Naive thymus-derived CD4-positive, alpha-beta T cell (primary cell): ENCODE data around the gene APBA2. TPM values are rescaled to one million over a fixed set of nuclear protein-coding genes. Genes with fewer than 3 reads are reported as not detected.

Experiments used
- ATAC-seq: fragments of 150-1000 bp; cut with Tn5 transposase; 2 replicates; pipeline ENCODE4 v1.10.0; 2021; ENCODE audit warnings: mild to moderate bottlenecking, moderate library complexity
- CTCF ChIA-PET: fragments of 350-600 bp; sonication (Branson Sonifier 250); formaldehyde crosslinking; loops from one replicate; lab custom pipeline; 2021; ENCODE audit warnings: antibody characterized with exemption; lab: Charles Lee
- POLR2A ChIA-PET: fragments of 350-600 bp; sonication (Branson Sonifier 250); formaldehyde crosslinking; loops from one replicate; lab custom pipeline; 2021; ENCODE audit warnings: antibody characterized with exemption, inconsistent platforms; lab: Charles Lee
- DNase-seq, 9 donors: peaks; one replicate each; pipeline versions ENCODE4 v3.0.0 to v3.0.0-alpha.2; 2020 to 2022; ENCODE audit warnings: mixed read lengths in 1 of 9
- H3K27ac ChIP-seq: one replicate; pipeline ENCODE4 v1.7.0; 2013; ENCODE audit warnings: mild to moderate bottlenecking, low read depth, low read length, moderate library complexity
- H3K27me3 ChIP-seq, 2 donors: one replicate each; pipeline ENCODE4 v1.7.0; 2013; ENCODE audit warnings: low read length in 2 of 2, mild to moderate bottlenecking in 2 of 2, moderate library complexity in 2 of 2; ENCODE audit not compliant: control insufficient read depth in 2 of 2, insufficient read depth in 2 of 2
- H3K36me3 ChIP-seq, 3 experiments: 1 replicate in 2 of 3; 2 replicates in 1 of 3; pipeline ENCODE4 v1.7.0; 2013; ENCODE audit warnings: low read length in 3 of 3, mild to moderate bottlenecking in 3 of 3, moderate library complexity in 1 of 3; ENCODE audit not compliant: insufficient read depth in 3 of 3, control insufficient read depth in 2 of 3
- H3K4me1 ChIP-seq, 2 donors: one replicate each; pipeline ENCODE4 v1.7.0; 2013; ENCODE audit warnings: low read length in 2 of 2, mild to moderate bottlenecking in 2 of 2, moderate library complexity in 1 of 2; ENCODE audit not compliant: control insufficient read depth in 2 of 2, insufficient read depth in 2 of 2
- H3K4me3 ChIP-seq: 2 replicates; pipeline ENCODE4 v1.7.0; 2013; ENCODE audit warnings: mild to moderate bottlenecking, low read length
- H3K9me3 ChIP-seq, 3 experiments: 1 replicate in 2 of 3; 2 replicates in 1 of 3; pipeline ENCODE4 v1.7.0; 2013; ENCODE audit warnings: low read length in 3 of 3; ENCODE audit not compliant: control insufficient read depth in 2 of 3
- H3K27ac Mint-ChIP-seq, 9 donors: one replicate each; pipeline ENCODE4 v1.8.0; 2020 to 2022; ENCODE audit warnings: mixed read lengths in 9 of 9, mild to moderate bottlenecking in 8 of 9, moderate library complexity in 5 of 9, inconsistent platforms in 2 of 9
- H3K27me3 Mint-ChIP-seq, 5 donors: one replicate each; pipeline ENCODE4 v1.8.0; 2021 to 2022; ENCODE audit warnings: mixed read lengths in 5 of 5, mild to moderate bottlenecking in 1 of 5
- H3K36me3 Mint-ChIP-seq, 5 donors: one replicate each; pipeline ENCODE4 v1.8.0; 2020 to 2022; ENCODE audit warnings: mixed read lengths in 5 of 5, mild to moderate bottlenecking in 3 of 5, inconsistent platforms in 1 of 5
- H3K4me1 Mint-ChIP-seq, 7 donors: one replicate each; pipeline ENCODE4 v1.8.0; 2020 to 2022; ENCODE audit warnings: mixed read lengths in 7 of 7, mild to moderate bottlenecking in 3 of 7, inconsistent platforms in 1 of 7
- H3K4me3 Mint-ChIP-seq, 10 donors: one replicate each; pipeline ENCODE4 v1.8.0; 2020 to 2022; ENCODE audit warnings: mild to moderate bottlenecking in 10 of 10, mixed read lengths in 10 of 10, moderate library complexity in 6 of 10, inconsistent platforms in 2 of 10
- H3K9me3 Mint-ChIP-seq, 11 donors: one replicate each; pipeline ENCODE4 v1.8.0; 2020 to 2022; ENCODE audit warnings: mixed read lengths in 11 of 11, mild to moderate bottlenecking in 4 of 11, inconsistent platforms in 1 of 11, moderate library complexity in 1 of 11
- intact Hi-C, 2 donors: fragments of 100-400 bp; cut with micrococcal nuclease; formaldehyde crosslinking; loops; one replicate each; pipeline ENCODE4 v1.15.1; 2023
- polyA plus RNA-seq, 2 donors: library from polyadenylated mRNA; unstranded; fragments of 300-500 nt; fragmentation: Illumina TruSeq; gene quantifications; one replicate each; pipeline ENCODE4 v1.2.3, GENCODE V29; 2021
- total RNA-seq, 6 experiments: library from RNA in 5 of 6; stranded (reverse) in 5 of 6; gene quantifications; 1 replicate in 5 of 6; 2 replicates in 1 of 6; pipeline ENCODE4 v1.2.3 and lab custom pipeline; 2021 to 2026

APBA2 gene
- total and polyA plus RNA-seq, 7 experiments from 2014 or later, result 7.7 to 139 (median 110) TPM

- CTCF ChIA-PET, result interaction anchor here (0.8 to 1.2 kb wide), 2 partner anchors 9 to 94 kb away, joined by 3 read pairs; no protein-coding TSS in a partner anchor
- no peaks in the 10 kb centered on the region for H3K9me3 ChIP-seq
- Mint-ChIP-seq H3K4me3 (no peak overlapping the region), H3K4me1 (peaks cover 0 to 15% (median 8%) of the 10 kb centered on the region in 7 donors), H3K27me3 (peaks cover 0 to 20% (median 0%) of the 10 kb centered on the region in 5 donors), H3K9me3 (no peaks in the 10 kb centered on the region), H3K27ac (no peak overlapping the region), H3K36me3 (no peaks in the 10 kb centered on the region)
- intact Hi-C loops, result loop anchor here in 1 of 2 donors (10.0 kb wide), 1 partner anchor 383 kb away; the partner anchor contains the start of gene NSMCE3
- no peak for DNase-seq
- H3K27ac ChIP-seq, result no peak overlapping the region
- H3K36me3 ChIP-seq, result peaks cover 0 to 2% (median 0%) of the 10 kb centered on the region in 3 experiments
- peaks cover 6 to 14% of the 10 kb centered on the region in 2 donors for H3K4me1 ChIP-seq
- no peak for ATAC-seq
- no peaks in the 10 kb centered on the region for H3K27me3 ChIP-seq
- no peak overlapping the region for H3K4me3 ChIP-seq
- POLR2A ChIA-PET, result interaction anchor here (1.1 kb wide), 1 partner anchor 12 kb away, joined by 4 read pairs; no protein-coding TSS in a partner anchor
Measured at GRCh38 chr15:28881600-28881999, 4.2 kb upstream of the APBA2 start.

GRCh38 chr15:28884151-28884940, 1.4 kb upstream of the APBA2 start:
- Mint-ChIP-seq H3K9me3 (no peaks in the 10 kb centered on the region), H3K27ac (peak overlapping the region in 6 of 9 donors; percentile 23 to 81 (median 72)), H3K36me3 (peaks cover 0 to 4% (median 0%) of the 10 kb centered on the region in 5 donors), H3K4me1 (peaks cover 15 to 30% (median 24%) of the 10 kb centered on the region in 7 donors), H3K4me3 (peak overlapping the region; percentile 48 to 92 (median 77)), H3K27me3 (peaks cover 0 to 38% (median 0%) of the 10 kb centered on the region in 5 donors)
- intact Hi-C loops, result loop anchor here (2.0 to 10.0 kb wide), 2 partner anchors 90 to 380 kb away; partner anchors contain the start of gene NSMCE3 (in 1 of the 2)
- H3K36me3 ChIP-seq, result peaks cover 0 to 5% (median 0%) of the 10 kb centered on the region in 3 experiments
- ATAC-seq, result no peak
- H3K4me1 ChIP-seq, result peaks cover 9 to 30% of the 10 kb centered on the region in 2 donors
- POLR2A ChIA-PET, result interaction anchor here (1.5 to 4.2 kb wide), 2 partner anchors 14 to 90 kb away, joined by 4 to 21 read pairs; no protein-coding TSS in a partner anchor
- no peaks in the 10 kb centered on the region for H3K9me3 ChIP-seq
- H3K27me3 ChIP-seq, result no peaks in the 10 kb centered on the region
- CTCF ChIA-PET, result interaction anchor here (0.6 to 1.3 kb wide), 5 partner anchors 9 to 91 kb away, joined by 3 to 8 read pairs (median 4); no protein-coding TSS in a partner anchor
- no peak for DNase-seq
- H3K4me3 ChIP-seq, result no peak overlapping the region
- no peak overlapping the region for H3K27ac ChIP-seq

- DNase-seq (no peak), ATAC-seq (peak; percentile 24)
- Mint-ChIP-seq H3K4me1 (peaks cover 23 to 38% (median 32%) of the 10 kb centered on the region in 7 donors), H3K36me3 (peaks cover 0 to 4% (median 0%) of the 10 kb centered on the region in 5 donors), H3K4me3 (peak overlapping the region; percentile 48 to 92 (median 77)), H3K27me3 (peaks cover 0 to 42% (median 0%) of the 10 kb centered on the region in 5 donors), H3K27ac (peak overlapping the region in 8 of 9 donors; percentile 23 to 81 (median 72)), H3K9me3 (no peaks in the 10 kb centered on the region)
- peaks cover 12 to 38% of the 10 kb centered on the region in 2 donors for H3K4me1 ChIP-seq
- no peaks in the 10 kb centered on the region for H3K9me3 ChIP-seq
- peak overlapping the region; percentile 48 for H3K4me3 ChIP-seq
- ChIA-PET CTCF (interaction anchor here (0.6 to 1.0 kb wide), 2 partner anchors 12 to 32 kb away, joined by 3 to 4 read pairs; no protein-coding TSS in a partner anchor), POLR2A (interaction anchor here (0.8 to 4.2 kb wide), 9 partner anchors 13 to 90 kb away, joined by 3 to 21 read pairs (median 4); no protein-coding TSS in a partner anchor)
- H3K27ac ChIP-seq, result peak overlapping the region; percentile 70
- H3K27me3 ChIP-seq, result no peaks in the 10 kb centered on the region
- peaks cover 0 to 5% (median 0%) of the 10 kb centered on the region in 3 experiments for H3K36me3 ChIP-seq
- intact Hi-C loops, result loop anchor here (1.0 to 10.0 kb wide), 3 partner anchors 90 to 380 kb away; partner anchors contain the start of gene NSMCE3 (in 1 of the 2)
Measured at GRCh38 chr15:28885128-28885629, 595 bp upstream of the APBA2 start.

DNA sequence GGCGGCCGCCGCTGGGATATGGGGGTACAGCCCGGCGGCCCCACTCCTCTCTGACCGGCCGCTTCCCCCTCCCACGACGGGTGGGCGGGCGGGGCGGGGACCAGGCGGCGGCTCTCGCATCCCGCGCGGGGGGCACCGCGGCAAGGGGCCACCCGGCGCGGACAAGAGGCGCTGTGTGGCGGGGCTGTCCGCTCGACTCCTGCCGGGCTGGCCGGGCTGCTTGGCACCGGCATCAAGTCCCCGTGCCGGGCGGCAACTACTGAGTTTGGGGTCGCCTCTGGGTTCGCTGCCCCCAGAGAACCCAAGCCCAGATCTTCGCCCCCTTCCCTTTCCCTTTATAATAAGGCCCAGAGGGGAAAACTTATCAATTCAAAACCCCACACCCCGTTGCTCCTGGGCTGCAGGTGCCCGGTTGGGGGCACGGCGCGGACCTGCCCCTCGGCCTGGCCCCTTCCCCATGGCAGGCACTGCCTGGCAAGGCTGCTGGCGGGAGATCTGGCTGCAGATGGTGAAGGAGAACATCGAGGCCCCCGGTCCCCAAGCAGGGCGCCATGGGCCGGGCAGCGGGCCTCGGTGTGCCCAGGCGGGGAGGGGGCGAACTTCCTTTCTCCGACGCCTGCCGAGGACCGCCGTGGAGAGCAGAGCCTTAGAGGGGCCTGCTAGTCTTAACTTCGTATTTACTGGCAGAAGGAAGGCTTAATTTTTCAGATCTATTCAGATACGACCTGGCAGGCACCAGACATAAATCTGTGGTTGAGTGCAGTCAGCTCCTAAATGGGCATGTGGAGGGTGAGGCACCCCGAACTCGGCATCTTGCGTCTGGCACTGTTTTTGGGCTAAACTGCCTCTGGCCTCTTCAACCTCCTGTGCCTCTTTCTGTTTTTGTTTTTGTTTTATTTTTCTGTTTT, 911 bp downstream of the APBA2 start:
- Histone ChIP-seq H3K36me3 (peaks cover 0 to 5% (median 0%) of the 10 kb centered on the region in 3 experiments), H3K4me3 (peak overlapping the region; percentile 65), H3K9me3 (no peaks in the 10 kb centered on the region), H3K27me3 (no peaks in the 10 kb centered on the region), H3K4me1 (peaks cover 18 to 51% of the 10 kb centered on the region in 2 donors), H3K27ac (peak overlapping the region; percentile 79)
- ATAC-seq, result no peak
- peak in 6 of 9 donors; percentile 28 to 39 (median 36) for DNase-seq
- ChIA-PET POLR2A (interaction anchor here (0.9 to 4.2 kb wide), 8 partner anchors 11 to 88 kb away, joined by 3 to 21 read pairs (median 4); no protein-coding TSS in a partner anchor), CTCF (interaction anchor here (0.9 to 1.7 kb wide), 3 partner anchors 85 to 89 kb away, joined by 3 to 7 read pairs (median 6); no protein-coding TSS in a partner anchor)
- H3K4me3 Mint-ChIP-seq, result peak overlapping the region; percentile 71 to 94 (median 92)
- peaks cover 0 to 4% (median 0%) of the 10 kb centered on the region in 5 donors for H3K36me3 Mint-ChIP-seq
- H3K27me3 Mint-ChIP-seq, result peaks cover 0 to 42% (median 0%) of the 10 kb centered on the region in 5 donors
- peak overlapping the region; percentile 42 to 100 (median 98) for H3K27ac Mint-ChIP-seq
- H3K9me3 Mint-ChIP-seq, result no peaks in the 10 kb centered on the region
- peaks cover 38 to 53% (median 46%) of the 10 kb centered on the region in 7 donors for H3K4me1 Mint-ChIP-seq
- intact Hi-C loops, result loop anchor here in 1 of 2 donors (10.0 kb wide), 1 partner anchor 378 kb away; the partner anchor contains the start of gene NSMCE3

- Mint-ChIP-seq H3K4me3 (peak overlapping the region; percentile 71 to 94 (median 92)), H3K9me3 (no peaks in the 10 kb centered on the region), H3K4me1 (peaks cover 40 to 62% (median 49%) of the 10 kb centered on the region in 7 donors), H3K27me3 (peaks cover 0 to 42% (median 0%) of the 10 kb centered on the region in 5 donors), H3K36me3 (peaks cover 0 to 4% (median 0%) of the 10 kb centered on the region in 5 donors), H3K27ac (peak overlapping the region; percentile 14 to 100 (median 98))
- ChIA-PET POLR2A (interaction anchor here (0.9 to 4.2 kb wide), 11 partner anchors 9 to 383 kb away, joined by 3 to 21 read pairs (median 4); no protein-coding TSS in a partner anchor), CTCF (interaction anchor here (1.1 to 1.7 kb wide), 3 partner anchors 51 to 88 kb away, joined by 3 to 7 read pairs (median 4); no protein-coding TSS in a partner anchor)
- Histone ChIP-seq H3K27me3 (no peaks in the 10 kb centered on the region), H3K4me3 (peak overlapping the region; percentile 65), H3K4me1 (peaks cover 18 to 52% of the 10 kb centered on the region in 2 donors), H3K9me3 (no peaks in the 10 kb centered on the region), H3K36me3 (peaks cover 0 to 5% (median 0%) of the 10 kb centered on the region in 3 experiments), H3K27ac (peak overlapping the region; percentile 79)
- DNase-seq, result no peak
- intact Hi-C loops, result loop anchor here in 1 of 2 donors (10.0 kb wide), 1 partner anchor 377 kb away; the partner anchor contains the start of gene NSMCE3
- no peak for ATAC-seq
Measured at GRCh38 chr15:28887339-28888174, 1.8 kb downstream of the APBA2 start.
